K562 (cell line): ENCODE results near the gene CACNA2D3. TPM values are rescaled to one million over a fixed set of nuclear protein-coding genes. Genes with fewer than 3 reads are reported as not detected.

ENCODE experiments used
- ATAC-seq: fragments of 200-7000 bp; cut with Tn5 transposase; 3 replicates; pipeline ENCODE4 v1.9.1; 2020; ENCODE audit warnings: moderate library complexity
- BruUV-seq: library from RNA; stranded (reverse); fragments of 400-500 nt; replicated peaks from 2 replicates; lab custom pipeline; 2021; lab: Mats Ljungman, UMichigan
- CTCF ChIA-PET: fragments of 300-600 bp; formaldehyde crosslinking; extraction: SDS; loops from one replicate; lab custom pipeline; 2021; ENCODE audit warnings: low intra/inter-chr PET ratio; lab: Yijun Ruan, JAX
- POLR2A ChIA-PET: fragments of 300-600, 350-650 bp; sonication (Branson Sonifier 250); formaldehyde crosslinking; extraction: SDS; loops from one replicate; lab custom pipeline; 2021; ENCODE audit warnings: antibody characterized with exemption, inconsistent platforms; lab: Yijun Ruan, JAX
- DNase-seq, 4 experiments: peaks; one replicate each; pipeline versions ENCODE4 v3.0.0 to v3.0.0-alpha.2; 2011 to 2018; ENCODE audit warnings: low spot score in 3 of 4, mixed read lengths in 3 of 4; ENCODE audit errors: extremely low read depth in 1 of 4
- FAIRE-seq: peaks from 2 replicates; lab custom pipeline; 2011; peaks lifted over from hg19 to GRCh38; lab: Jason Lieb, UNC
- H2AFZ ChIP-seq: 2 replicates; pipeline ENCODE4 v1.6.0; 2011; ENCODE audit warnings: low read depth, low read length, control low read depth, inconsistent platforms
- H3K27ac ChIP-seq: fragments of 200-600 bp; 3 replicates; pipeline ENCODE4 v1.8.0; 2011; ENCODE audit warnings: low read depth, mild to moderate bottlenecking, control low read depth, inconsistent platforms, low read length, moderate library complexity, mixed read lengths; ENCODE audit errors: extremely low read depth
- H3K27me3 ChIP-seq, 2 experiments: fragments of 300-600 bp in 1 of 2; 2 replicates in 1 of 2; 3 replicates in 1 of 2; pipeline versions ENCODE4 v1.6.0 to v1.8.0; 2011; ENCODE audit warnings: inconsistent platforms in 2 of 2, low read length in 2 of 2, mild to moderate bottlenecking in 1 of 2, mixed read lengths in 1 of 2, moderate library complexity in 1 of 2; ENCODE audit not compliant: control insufficient read depth in 2 of 2, insufficient read depth in 2 of 2
- H3K36me3 ChIP-seq: fragments of 300-600 bp; 3 replicates; pipeline ENCODE4 v1.8.0; 2011; ENCODE audit warnings: mild to moderate bottlenecking, low read length, inconsistent platforms; ENCODE audit not compliant: control insufficient read depth, insufficient read depth
- H3K4me1 ChIP-seq, 2 experiments: fragments of 200-600 bp in 1 of 2; replicated peaks in 1 of 2; 2 replicates in 1 of 2; 3 replicates in 1 of 2; pipeline versions ENCODE4 v1.5.1 to v1.8.0; 2011; ENCODE audit warnings: inconsistent platforms in 2 of 2, low read length in 2 of 2, mild to moderate bottlenecking in 1 of 2, mixed read lengths in 1 of 2, moderate library complexity in 1 of 2; ENCODE audit not compliant: control insufficient read depth in 2 of 2, insufficient read depth in 2 of 2
- H3K4me2 ChIP-seq: 2 replicates; pipeline ENCODE4 v1.6.1; 2011; ENCODE audit warnings: low read length, control low read depth, inconsistent platforms, mixed read lengths; ENCODE audit not compliant: insufficient read depth
- H3K4me3 ChIP-seq: fragments of 200-600 bp; sonication (generic), shearing (Covaris generic); 2 replicates; pipeline ENCODE4 v1.5.1; 2016; ENCODE audit warnings: control low read depth, inconsistent platforms
- H3K79me2 ChIP-seq: fragments of 200-600 bp; 3 replicates; pipeline ENCODE4 v1.8.0; 2011; ENCODE audit warnings: low read length, inconsistent platforms; ENCODE audit not compliant: control insufficient read depth, insufficient read depth
- H3K9ac ChIP-seq, 2 experiments: 2 replicates each; pipeline versions ENCODE4 v1.6.0 to v1.6.1; 2011; ENCODE audit warnings: low read depth in 2 of 2, low read length in 2 of 2, control low read depth in 1 of 2, inconsistent platforms in 1 of 2, mild to moderate bottlenecking in 1 of 2, mixed read lengths in 1 of 2; ENCODE audit not compliant: insufficient read depth in 1 of 2
- H3K9me1 ChIP-seq: one replicate; pipeline ENCODE4 v1.6.0; 2011; ENCODE audit warnings: inconsistent platforms, mild to moderate bottlenecking, low read length, moderate library complexity; ENCODE audit not compliant: control insufficient read depth, insufficient read depth
- H3K9me3 ChIP-seq: replicated peaks from 2 replicates; pipeline ENCODE4 v1.5.1; 2011; ENCODE audit warnings: low read depth, low read length, inconsistent platforms; ENCODE audit not compliant: control insufficient read depth, insufficient read depth
- H4K20me1 ChIP-seq: replicated peaks from 2 replicates; pipeline ENCODE4 v1.6.1; 2011; ENCODE audit warnings: low read length, inconsistent platforms, mixed read lengths; ENCODE audit not compliant: control insufficient read depth, insufficient read depth
- EP400 ChIP-seq: fragments of 450-650 bp; IDR thresholded peaks from 2 replicates; pipeline ENCODE4 v1.6.1; 2017; ENCODE audit warnings: antibody characterized with exemption, mild to moderate bottlenecking, moderate library complexity
- MEF2A ChIP-seq: IDR thresholded peaks from 2 replicates; pipeline ENCODE4 v1.6.1; 2011; ENCODE audit warnings: low read depth, mild to moderate bottlenecking, low read length, moderate library complexity; ENCODE audit not compliant: control insufficient read depth
- MEF2D ChIP-seq: conservative IDR thresholded peaks from 2 replicates; pipeline ENCODE4 v1.6.1; 2016; ENCODE audit warnings: low read depth, missing genetic modification characterization, missing compliant biosample characterization
- OTX1 ChIP-seq: fragments of 450-650 bp; formaldehyde crosslinking; IDR thresholded peaks from 2 replicates; pipeline ENCODE4 v1.4.0; 2022; ENCODE audit warnings: mild to moderate bottlenecking
- ZNF445 ChIP-seq: fragments of 250-450 bp; sonication (Bioruptor Pico); IDR thresholded peaks from 2 replicates; pipeline ENCODE4 v1.4.0; 2020; ENCODE audit warnings: low read depth, mild to moderate bottlenecking, moderate library complexity
- whole genome bisulfite sequencing: fragments of 100-300 bp; shearing (Covaris generic); methylation state at CpG from one replicate; pipeline ENCODE4 v1.1.6; 2016; ENCODE audit warnings: low coverage, mixed read lengths; ENCODE audit not compliant: insufficient coverage; ENCODE audit errors: missing lambda C conversion rate; 5-methylcytosine and 5-hydroxymethylcytosine counted together
- in situ Hi-C: fragments of 300-500 bp; cut with MboI; formaldehyde crosslinking; loops from 4 replicates; pipeline ENCODE4 v1.15.0; 2018; ENCODE audit warnings: inconsistent platforms, mixed read lengths
- intact Hi-C: fragments of 100-400 bp; cut with micrococcal nuclease; formaldehyde crosslinking; loops from 2 replicates; pipeline ENCODE4 v1.14.2; 2022
- polyA plus RNA-seq, 8 experiments: library from polyadenylated mRNA; depleted of rRNA in 4 of 8; stranded (reverse) in 5 of 8; unstranded in 3 of 8; fragments of >200 nt; fragmentation: Nextera tagmentation in 2 of 8; fragmentation: Illumina TruSeq in 1 of 8; extraction: Ambion mirVana in 2 of 8; extraction: Trizol in 1 of 8; gene quantifications; 2 replicates each; pipeline versions ENCODE4 v1.2.1 to v1.2.3, GENCODE V29; 2011 to 2014; ENCODE audit warnings: inconsistent platforms in 1 of 8, missing spikeins in 1 of 8
- total RNA-seq, 7 experiments: library from RNA; depleted of rRNA in 6 of 7; stranded (reverse); fragments of >200 nt in 6 of 7; fragmentation: Illumina TruSeq in 2 of 7; extraction: Trizol in 2 of 7; gene quantifications; 2 replicates each; pipeline versions ENCODE4 v1.2.1 to v1.2.3, GENCODE V29; 2011 to 2021; ENCODE audit warnings: low replicate concordance in 1 of 7
- TF ChIP-seq, protein P1 (sequence below): sonication (generic); formaldehyde crosslinking; IDR thresholded peaks from 2 replicates; pipeline ENCODE4 v1.8.0; 2023; ENCODE audit warnings: missing genetic modification reagents, mild to moderate bottlenecking, borderline replicate concordance
- TF ChIP-seq, protein P2 (sequence below), 2 experiments: fragments of 450-650 bp in 1 of 2; IDR thresholded peaks; 2 replicates each; pipeline ENCODE4 v1.6.1; 2011 to 2017; ENCODE audit warnings: low read depth in 2 of 2, antibody characterized with exemption in 1 of 2, borderline replicate concordance in 1 of 2, low read length in 1 of 2, mild to moderate bottlenecking in 1 of 2, mixed read lengths in 1 of 2; ENCODE audit not compliant: control insufficient read depth in 1 of 2

The CACNA2D3 gene
- total and polyA plus RNA-seq, 9 of the 15 experiments (the other 6 are each of a cell fraction or from before 2014, with no cell fraction given), result 0.01 TPM; not detected in 8

DNA sequence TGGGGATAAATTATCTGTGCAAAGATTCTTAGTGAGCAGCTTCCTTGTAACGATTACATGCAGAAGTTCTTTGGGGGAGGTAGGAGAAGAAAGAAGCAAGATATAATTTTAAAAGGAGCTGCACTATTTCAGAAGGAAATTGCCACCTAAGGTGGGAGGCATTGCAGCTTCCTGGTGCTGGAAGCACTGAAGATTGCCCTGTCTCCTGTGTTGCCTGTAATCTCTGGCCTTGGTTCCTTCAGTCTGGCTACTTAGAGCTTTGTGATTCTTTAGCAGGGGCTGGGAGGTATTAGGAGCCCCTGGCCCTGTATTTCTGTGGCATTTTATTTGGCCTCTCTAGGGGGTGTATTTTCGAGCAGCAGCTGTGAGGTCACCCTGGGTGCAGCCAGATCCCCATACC is 35.5 kb downstream of the CACNA2D3 start:
- Histone ChIP-seq H3K9me3 (no peaks in the 10 kb centered on the region), H3K4me2 (no peak overlapping the region), H3K4me1 (no peaks in the 10 kb centered on the region), H2AFZ (no peak overlapping the region), H3K27ac (no peak overlapping the region), H3K9me1 (no peaks in the 10 kb centered on the region), H4K20me1 (no peaks in the 10 kb centered on the region), H3K9ac (no peak overlapping the region), H3K4me3 (no peak overlapping the region), H3K27me3 (no peaks in the 10 kb centered on the region), H3K79me2 (no peaks in the 10 kb centered on the region), H3K36me3 (no peaks in the 10 kb centered on the region)
- TF ChIP-seq, protein P1, sequence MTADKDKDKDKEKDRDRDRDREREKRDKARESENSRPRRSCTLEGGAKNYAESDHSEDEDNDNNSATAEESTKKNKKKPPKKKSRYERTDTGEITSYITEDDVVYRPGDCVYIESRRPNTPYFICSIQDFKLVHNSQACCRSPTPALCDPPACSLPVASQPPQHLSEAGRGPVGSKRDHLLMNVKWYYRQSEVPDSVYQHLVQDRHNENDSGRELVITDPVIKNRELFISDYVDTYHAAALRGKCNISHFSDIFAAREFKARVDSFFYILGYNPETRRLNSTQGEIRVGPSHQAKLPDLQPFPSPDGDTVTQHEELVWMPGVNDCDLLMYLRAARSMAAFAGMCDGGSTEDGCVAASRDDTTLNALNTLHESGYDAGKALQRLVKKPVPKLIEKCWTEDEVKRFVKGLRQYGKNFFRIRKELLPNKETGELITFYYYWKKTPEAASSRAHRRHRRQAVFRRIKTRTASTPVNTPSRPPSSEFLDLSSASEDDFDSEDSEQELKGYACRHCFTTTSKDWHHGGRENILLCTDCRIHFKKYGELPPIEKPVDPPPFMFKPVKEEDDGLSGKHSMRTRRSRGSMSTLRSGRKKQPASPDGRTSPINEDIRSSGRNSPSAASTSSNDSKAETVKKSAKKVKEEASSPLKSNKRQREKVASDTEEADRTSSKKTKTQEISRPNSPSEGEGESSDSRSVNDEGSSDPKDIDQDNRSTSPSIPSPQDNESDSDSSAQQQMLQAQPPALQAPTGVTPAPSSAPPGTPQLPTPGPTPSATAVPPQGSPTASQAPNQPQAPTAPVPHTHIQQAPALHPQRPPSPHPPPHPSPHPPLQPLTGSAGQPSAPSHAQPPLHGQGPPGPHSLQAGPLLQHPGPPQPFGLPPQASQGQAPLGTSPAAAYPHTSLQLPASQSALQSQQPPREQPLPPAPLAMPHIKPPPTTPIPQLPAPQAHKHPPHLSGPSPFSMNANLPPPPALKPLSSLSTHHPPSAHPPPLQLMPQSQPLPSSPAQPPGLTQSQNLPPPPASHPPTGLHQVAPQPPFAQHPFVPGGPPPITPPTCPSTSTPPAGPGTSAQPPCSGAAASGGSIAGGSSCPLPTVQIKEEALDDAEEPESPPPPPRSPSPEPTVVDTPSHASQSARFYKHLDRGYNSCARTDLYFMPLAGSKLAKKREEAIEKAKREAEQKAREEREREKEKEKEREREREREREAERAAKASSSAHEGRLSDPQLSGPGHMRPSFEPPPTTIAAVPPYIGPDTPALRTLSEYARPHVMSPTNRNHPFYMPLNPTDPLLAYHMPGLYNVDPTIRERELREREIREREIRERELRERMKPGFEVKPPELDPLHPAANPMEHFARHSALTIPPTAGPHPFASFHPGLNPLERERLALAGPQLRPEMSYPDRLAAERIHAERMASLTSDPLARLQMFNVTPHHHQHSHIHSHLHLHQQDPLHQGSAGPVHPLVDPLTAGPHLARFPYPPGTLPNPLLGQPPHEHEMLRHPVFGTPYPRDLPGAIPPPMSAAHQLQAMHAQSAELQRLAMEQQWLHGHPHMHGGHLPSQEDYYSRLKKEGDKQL (CRISPR knock-in tag), result no peak
- no peak for TF ChIP-seq ZNF445 (CRISPR knock-in tag)
- no peak for TF ChIP-seq OTX1 (CRISPR knock-in tag)
- TF ChIP-seq MEF2D (tag), result no peak
- TF ChIP-seq EP400, result no peak
- TF ChIP-seq, protein P2, sequence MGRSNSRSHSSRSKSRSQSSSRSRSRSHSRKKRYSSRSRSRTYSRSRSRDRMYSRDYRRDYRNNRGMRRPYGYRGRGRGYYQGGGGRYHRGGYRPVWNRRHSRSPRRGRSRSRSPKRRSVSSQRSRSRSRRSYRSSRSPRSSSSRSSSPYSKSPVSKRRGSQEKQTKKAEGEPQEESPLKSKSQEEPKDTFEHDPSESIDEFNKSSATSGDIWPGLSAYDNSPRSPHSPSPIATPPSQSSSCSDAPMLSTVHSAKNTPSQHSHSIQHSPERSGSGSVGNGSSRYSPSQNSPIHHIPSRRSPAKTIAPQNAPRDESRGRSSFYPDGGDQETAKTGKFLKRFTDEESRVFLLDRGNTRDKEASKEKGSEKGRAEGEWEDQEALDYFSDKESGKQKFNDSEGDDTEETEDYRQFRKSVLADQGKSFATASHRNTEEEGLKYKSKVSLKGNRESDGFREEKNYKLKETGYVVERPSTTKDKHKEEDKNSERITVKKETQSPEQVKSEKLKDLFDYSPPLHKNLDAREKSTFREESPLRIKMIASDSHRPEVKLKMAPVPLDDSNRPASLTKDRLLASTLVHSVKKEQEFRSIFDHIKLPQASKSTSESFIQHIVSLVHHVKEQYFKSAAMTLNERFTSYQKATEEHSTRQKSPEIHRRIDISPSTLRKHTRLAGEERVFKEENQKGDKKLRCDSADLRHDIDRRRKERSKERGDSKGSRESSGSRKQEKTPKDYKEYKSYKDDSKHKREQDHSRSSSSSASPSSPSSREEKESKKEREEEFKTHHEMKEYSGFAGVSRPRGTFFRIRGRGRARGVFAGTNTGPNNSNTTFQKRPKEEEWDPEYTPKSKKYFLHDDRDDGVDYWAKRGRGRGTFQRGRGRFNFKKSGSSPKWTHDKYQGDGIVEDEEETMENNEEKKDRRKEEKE (IDR thresholded peaks at IDR 0.05; ENCODE audit: borderline replicate concordance in 1 of 2, control insufficient read depth in 1 of 2, low read depth in 2 of 2, low read length in 1 of 2), result no peak
- TF ChIP-seq MEF2A, result no peak
- DNase-seq (no peak), ATAC-seq (no peak), FAIRE-seq (no peak)
- whole genome bisulfite sequencing, result 0% methylated on average over 2 of the region's 2 CpGs
- BruUV-seq, result no TSS peak
- in situ Hi-C loops, result no loop called here
- CTCF ChIA-PET, result no interaction called here
- POLR2A ChIA-PET, result no interaction called here
- intact Hi-C loops, result no loop called here
